GM12892 (cell line): ENCODE measurements around the gene SORBS2.
"Not testable (repeated sequence)": the region's sequence is repeated elsewhere in the genome, so short reads cannot be mapped to it uniquely, and the experiment has no call there.

ENCODE experiments used
- DNase-seq: peaks from one replicate; pipeline ENCODE4 v3.0.0; 2011; ENCODE audit not compliant: insufficient read length
- FAIRE-seq: peaks from 2 replicates; lab custom pipeline; 2011; peaks lifted over from hg19 to GRCh38; lab: Jason Lieb, UNC
- POLR2A ChIP-seq: IDR thresholded peaks from 2 replicates; pipeline ENCODE4 v1.6.1; 2011; ENCODE audit warnings: low read depth, low read length, control low read depth
- POLR2AphosphoS5 ChIP-seq: IDR thresholded peaks from 2 replicates; pipeline ENCODE4 v1.6.1; 2011; ENCODE audit warnings: low read depth, low read length, control low read depth
- TAF1 ChIP-seq: IDR thresholded peaks from 2 replicates; pipeline ENCODE4 v1.6.1; 2011; ENCODE audit warnings: low read depth, mild to moderate bottlenecking, control low read depth, low read length, borderline replicate concordance

The SORBS2 gene

GRCh38 chr4:185713731-185714130 is 98.3 kb downstream of the SORBS2 start:
- TF ChIP-seq POLR2AphosphoS5, result no peak
- TF ChIP-seq TAF1, result no peak
- TF ChIP-seq POLR2A, result no peak
- DNase-seq, result no peak
- FAIRE-seq, result no peak

- no peak for DNase-seq
- no peak for FAIRE-seq
- TF ChIP-seq POLR2AphosphoS5, result no peak
- TF ChIP-seq TAF1, result no peak
- TF ChIP-seq POLR2A, result no peak
Measured at GRCh38 chr4:185713272-185713671, 98.7 kb downstream of the SORBS2 start.

GRCh38 chr4:185712350-185713024 is 99.5 kb downstream of the SORBS2 start:
- TF ChIP-seq TAF1 (no peak), POLR2A (no peak), POLR2AphosphoS5 (no peak)
- DNase-seq (no peak), FAIRE-seq (no peak)

GRCh38 chr4:185711726-185712125 is 100.3 kb downstream of the SORBS2 start:
- DNase-seq (no peak), FAIRE-seq (no peak)
- TF ChIP-seq POLR2AphosphoS5 (no peak), TAF1 (no peak), POLR2A (no peak)

GRCh38 chr4:185710487-185710995 is 101.5 kb downstream of the SORBS2 start:
- TF ChIP-seq POLR2A (no peak), TAF1 (no peak), POLR2AphosphoS5 (no peak)
- FAIRE-seq, result no peak

GRCh38 chr4:185709802-185710486 is 102.0 kb downstream of the SORBS2 start:
- FAIRE-seq (no peak), DNase-seq (no peak)
- TF ChIP-seq POLR2A (no peak), POLR2AphosphoS5 (no peak), TAF1 (no peak)

More at GRCh38 chr4:185710487-185710995, 101.5 kb downstream of the SORBS2 start:
- no peak for DNase-seq

- FAIRE-seq (no peak), DNase-seq (no peak)
- TF ChIP-seq TAF1, result no peak
- TF ChIP-seq POLR2A, result no peak
- TF ChIP-seq POLR2AphosphoS5, result no peak
Measured at GRCh38 chr4:185708348-185708747, 103.6 kb downstream of the SORBS2 start.

GRCh38 chr4:185707622-185708021 is 104.4 kb downstream of the SORBS2 start:
- not testable (repeated sequence) for FAIRE-seq, DNase-seq

- DNase-seq, result no peak
- no peak for FAIRE-seq
- TF ChIP-seq POLR2AphosphoS5 (no peak), POLR2A (no peak), TAF1 (no peak)
Measured at GRCh38 chr4:185702147-185702663, 109.8 kb downstream of the SORBS2 start.

GRCh38 chr4:185700630-185701029 is 111.4 kb downstream of the SORBS2 start:
- FAIRE-seq (no peak), DNase-seq (no peak)
- no peak for TF ChIP-seq POLR2A
- TF ChIP-seq TAF1, result no peak
- TF ChIP-seq POLR2AphosphoS5, result no peak

GRCh38 chr4:185700048-185700447 is 111.9 kb downstream of the SORBS2 start:
- TF ChIP-seq POLR2AphosphoS5 (no peak), POLR2A (no peak), TAF1 (no peak)
- DNase-seq (no peak), FAIRE-seq (no peak)
